HCT116 (cell line): ENCODE data around the gene SELENON. TPM values are rescaled to one million over a fixed set of nuclear protein-coding genes. Genes with fewer than 3 reads are reported as not detected.

Experiments used
- ATAC-seq: fragments of 200-7000 bp; cut with Tn5 transposase; 2 replicates; pipeline ENCODE4 v1.9.1; 2020; ENCODE audit warnings: mild to moderate bottlenecking, moderate library complexity
- BruUV-seq: library from RNA; stranded (reverse); fragments of 400-500 nt; replicated peaks from 2 replicates; lab custom pipeline; 2021; lab: Mats Ljungman, UMichigan
- CTCF ChIA-PET: fragments of 300-600 bp; sonication (Branson Sonifier 250); formaldehyde crosslinking; loops from one replicate; lab custom pipeline; 2021; ENCODE audit warnings: antibody characterized with exemption; lab: Charles Lee
- POLR2A ChIA-PET: fragments of 300-600, 350-600 bp; sonication (Branson Sonifier 250); formaldehyde crosslinking; loops from one replicate; lab custom pipeline; 2021; ENCODE audit warnings: antibody characterized with exemption; lab: Charles Lee
- RAD21 ChIA-PET, 2 experiments: fragments of 300-600 bp; sonication (Branson Sonifier 250); formaldehyde crosslinking; loops; one replicate each; lab custom pipeline; 2023; ENCODE audit warnings: low total read pairs in 2 of 2; ENCODE audit not compliant: uncharacterized antibody in 2 of 2, unreplicated experiment in 2 of 2, low non-redundant PET in 1 of 2; lab: Charles Lee
- DNase-seq: peaks from one replicate; pipeline ENCODE4 v3.0.0-alpha.2; 2010; ENCODE audit warnings: low read depth, low spot score
- H2AFZ ChIP-seq: fragments of 200-600 bp; shearing (Covaris generic), sonication (generic); 2 replicates; pipeline ENCODE4 v1.6.1; 2017; ENCODE audit warnings: low read depth, mixed run types, mixed read lengths, antibody characterized with exemption, low read length; ENCODE audit not compliant: poor library complexity, severe bottlenecking
- H3K27ac ChIP-seq: 2 replicates; pipeline ENCODE4 v1.5.1; 2012; ENCODE audit warnings: low read depth, low read length
- H3K27me3 ChIP-seq: fragments of 200-600 bp; sonication (generic); 2 replicates; pipeline ENCODE4 v1.6.1; 2016; ENCODE audit warnings: mixed run types, low read length, mixed read lengths; ENCODE audit not compliant: insufficient read depth
- H3K36me3 ChIP-seq, 2 experiments: fragments of 200-500 bp in 1 of 2; fragments of 200-600 bp in 1 of 2; sonication (Bioruptor generic) in 1 of 2; sonication (generic) in 1 of 2; 2 replicates each; pipeline versions ENCODE4 v1.5.1 to v1.6.1; 2014 to 2016; ENCODE audit warnings: low read length in 2 of 2, inconsistent platforms in 1 of 2, mixed read lengths in 1 of 2, mixed run types in 1 of 2; ENCODE audit not compliant: insufficient read depth in 2 of 2, control insufficient read depth in 1 of 2
- H3K4me1 ChIP-seq, 2 experiments: fragments of 200-600 bp in 1 of 2; sonication (generic) in 1 of 2; 2 replicates each; pipeline versions ENCODE4 v1.5.1 to v1.6.1; 2012 to 2017; ENCODE audit warnings: low read length in 2 of 2, inconsistent platforms in 1 of 2, mild to moderate bottlenecking in 1 of 2, mixed read lengths in 1 of 2, mixed run types in 1 of 2, moderate library complexity in 1 of 2; ENCODE audit not compliant: insufficient read depth in 2 of 2, control insufficient read depth in 1 of 2
- H3K4me2 ChIP-seq: fragments of 200-600 bp; sonication (generic); 2 replicates; pipeline ENCODE4 v1.6.1; 2017; ENCODE audit warnings: mixed run types, low read length, mixed read lengths
- H3K4me3 ChIP-seq, 2 experiments: fragments of 200-600 bp in 1 of 2; sonication (generic) in 1 of 2; replicated peaks in 1 of 2; 2 replicates each; pipeline ENCODE4 v1.5.1; 2011 to 2016; ENCODE audit warnings: low read length in 2 of 2, control low read depth in 1 of 2, low read depth in 1 of 2, mild to moderate bottlenecking in 1 of 2, mixed read lengths in 1 of 2, mixed run types in 1 of 2
- H3K79me2 ChIP-seq: fragments of 200-600 bp; sonication (generic); 2 replicates; pipeline ENCODE4 v1.6.1; 2017; ENCODE audit warnings: mild to moderate bottlenecking, mixed run types, low read length, moderate library complexity, mixed read lengths; ENCODE audit not compliant: insufficient read depth
- H3K9ac ChIP-seq: fragments of 200-600 bp; sonication (generic); 2 replicates; pipeline ENCODE4 v1.6.1; 2016; ENCODE audit warnings: low read length, mixed read lengths
- H3K9me2 ChIP-seq: fragments of 200-600 bp; sonication (generic), shearing (Covaris generic); 2 replicates; pipeline ENCODE4 v1.6.1; 2017; ENCODE audit warnings: mixed run types, mild to moderate bottlenecking, moderate library complexity; ENCODE audit not compliant: insufficient read depth
- H3K9me3 ChIP-seq, 2 experiments: fragments of 200-500 bp in 1 of 2; fragments of 200-600 bp in 1 of 2; sonication (Bioruptor generic) in 1 of 2; sonication (generic) in 1 of 2; 2 replicates each; pipeline ENCODE4 v1.6.1; 2014 to 2017; ENCODE audit warnings: low read length in 2 of 2, mixed read lengths in 2 of 2, inconsistent platforms in 1 of 2, low read depth in 1 of 2, mild to moderate bottlenecking in 1 of 2, mixed run types in 1 of 2, moderate library complexity in 1 of 2; ENCODE audit not compliant: control insufficient read depth in 1 of 2, insufficient read depth in 1 of 2
- H4K20me1 ChIP-seq: fragments of 200-600 bp; sonication (generic), shearing (Covaris generic); 2 replicates; pipeline ENCODE4 v1.6.1; 2017; ENCODE audit warnings: mixed run types, mild to moderate bottlenecking, moderate library complexity; ENCODE audit not compliant: insufficient read depth
- ATF3 ChIP-seq: IDR thresholded peaks from 2 replicates; pipeline ENCODE4 v1.6.1; 2012
- CEBPB ChIP-seq: IDR thresholded peaks from 2 replicates; pipeline ENCODE4 v1.6.1; 2012; ENCODE audit warnings: low read depth
- CTCF ChIP-seq, 3 experiments: fragments of 200-600 bp in 1 of 3; sonication (generic) in 1 of 3; IDR thresholded peaks in 2 of 3; conservative IDR thresholded peaks in 1 of 3; 2 replicates each; pipeline ENCODE4 v1.5.1; 2012 to 2017; ENCODE audit warnings: low read depth in 2 of 3, low read length in 2 of 3, antibody characterized with exemption in 1 of 3, borderline replicate concordance in 1 of 3, control low read depth in 1 of 3, mild to moderate bottlenecking in 1 of 3, mixed read lengths in 1 of 3, mixed run types in 1 of 3, moderate library complexity in 1 of 3; ENCODE audit not compliant: insufficient read depth in 1 of 3
- ELF1 ChIP-seq: IDR thresholded peaks from 2 replicates; pipeline ENCODE4 v1.6.1; 2012; ENCODE audit warnings: low read depth, borderline replicate concordance
- EZH2 ChIP-seq: fragments of 200-600 bp; sonication (generic); IDR thresholded peaks from 2 replicates; pipeline ENCODE4 v1.6.1; 2017; ENCODE audit warnings: antibody characterized with exemption, mixed run types
- EZH2phosphoT487 ChIP-seq: fragments of 200-600 bp; IDR thresholded peaks from 2 replicates; pipeline ENCODE4 v1.6.1; 2018; ENCODE audit warnings: antibody characterized with exemption, borderline replicate concordance
- JUND ChIP-seq: IDR thresholded peaks from 2 replicates; pipeline ENCODE4 v1.6.1; 2012
- MAX ChIP-seq: IDR thresholded peaks from 2 replicates; pipeline ENCODE4 v1.6.1; 2012
- POLR2A ChIP-seq: IDR thresholded peaks from 2 replicates; pipeline ENCODE4 v1.7.0; 2011; ENCODE audit warnings: borderline replicate concordance; ENCODE audit not compliant: insufficient read depth, insufficient read length; ENCODE audit errors: extremely low read depth
- POLR2AphosphoS5 ChIP-seq: IDR thresholded peaks from 2 replicates; pipeline ENCODE4 v1.6.1; 2011; ENCODE audit warnings: mild to moderate bottlenecking, low read depth, low read length, moderate library complexity
- RAD21 ChIP-seq: IDR thresholded peaks from 2 replicates; pipeline ENCODE4 v1.6.1; 2012; ENCODE audit warnings: low read depth, mild to moderate bottlenecking
- REST ChIP-seq: IDR thresholded peaks from 2 replicates; pipeline ENCODE4 v1.6.1; 2012; ENCODE audit warnings: low read depth
- SIN3A ChIP-seq: IDR thresholded peaks from 2 replicates; pipeline ENCODE4 v1.6.1; 2012; ENCODE audit warnings: low read depth
- SP1 ChIP-seq: IDR thresholded peaks from 2 replicates; pipeline ENCODE4 v1.6.1; 2012; ENCODE audit warnings: low read depth
- SRF ChIP-seq: IDR thresholded peaks from 2 replicates; pipeline ENCODE4 v1.6.1; 2012; ENCODE audit warnings: low read depth
- TCF7L2 ChIP-seq: IDR thresholded peaks from 2 replicates; pipeline ENCODE4 v1.7.0; 2011; ENCODE audit warnings: borderline replicate concordance, inconsistent platforms; ENCODE audit not compliant: insufficient read depth, insufficient read length; ENCODE audit errors: extremely low read depth
- YY1 ChIP-seq: IDR thresholded peaks from 2 replicates; pipeline ENCODE4 v1.6.1; 2011; ENCODE audit warnings: low read length, low read depth, moderate library complexity, mild to moderate bottlenecking; ENCODE audit not compliant: insufficient replicate concordance; ENCODE audit errors: extremely low read depth
- ZFX ChIP-seq: fragments of 450-650 bp; IDR thresholded peaks from 2 replicates; pipeline ENCODE4 v1.6.1; 2017
- ZNF274 ChIP-seq: fragments of 200-500 bp; sonication (Bioruptor generic); IDR thresholded peaks from 2 replicates; pipeline ENCODE4 v1.6.1; 2014; ENCODE audit warnings: mild to moderate bottlenecking, low read depth, low read length, inconsistent platforms
- intact Hi-C: fragments of 100-400 bp; cut with micrococcal nuclease; formaldehyde crosslinking; loops from 2 replicates; pipeline ENCODE4 v1.10.0; 2022
- total RNA-seq: library from RNA; stranded (reverse); gene quantifications from one replicate; pipeline ENCODE4 v1.2.1, GENCODE V29; 2021; ENCODE audit not compliant: unreplicated experiment

SELENON gene
- total RNA-seq, 1 experiment from 2014 or later = 85.1 TPM

GRCh38 chr1:25826571-25826970 is 26.6 kb downstream of the SELENON start:
- Histone ChIP-seq H3K4me3 (no peak overlapping the region), H3K9ac (no peak overlapping the region), H3K9me2 (no peaks in the 10 kb centered on the region), H2AFZ (no peak overlapping the region), H3K27ac (no peak overlapping the region), H3K9me3 (no peaks in the 10 kb centered on the region), H3K4me2 (no peak overlapping the region), H3K4me1 (peaks cover 0 to 4% of the 10 kb centered on the region in 2 experiments; a peak in 1 of 4 replicates), H4K20me1 (no peaks in the 10 kb centered on the region), H3K36me3 (peaks cover 28 to 37% of the 10 kb centered on the region in 2 experiments), H3K27me3 (no peaks in the 10 kb centered on the region), H3K79me2 (peaks cover 16% of the 10 kb centered on the region; the same call in 1 of the 2 replicates)
- ChIA-PET RAD21 (no interaction called here), POLR2A (no interaction called here), CTCF (no interaction called here)
- intact Hi-C loops = no loop called here
- DNase-seq (no peak), ATAC-seq (no peak)
- BruUV-seq = no TSS peak
- TF ChIP-seq ATF3 (no peak), SRF (no peak), POLR2A (no peak), EZH2 (no peak), POLR2AphosphoS5 (no peak), YY1 (no peak), SP1 (no peak), JUND (no peak), EZH2phosphoT487 (no peak), MAX (no peak), TCF7L2 (no peak), CEBPB (no peak), ELF1 (no peak), RAD21 (no peak), REST (no peak), ZNF274 (no peak), ZFX (no peak), SIN3A (no peak), CTCF (IDR thresholded peaks at IDR 0.05 in 2 of 3, conservative IDR thresholded peaks at IDR 0.05 in 1 of 3; ENCODE audit: borderline replicate concordance in 1 of 3, insufficient read depth in 1 of 3, low read depth in 2 of 3, low read length in 2 of 3) (no peak)
